Stimulated activated CD8-positive, alpha-beta memory T cell treated with anti-CD3 and anti-CD28 coated beads, Interleukin-12 subunit alpha, Interleukin-12 subunit beta, amount 100 ng/mL, for 4 hours (primary cell): ENCODE data around the gene DDA1.
"Not testable (repeated sequence)": the region's sequence is repeated elsewhere in the genome, so short reads cannot be mapped to it uniquely, and the experiment has no call there.

Experiments used
- DNase-seq: peaks from one replicate; pipeline ENCODE4 v3.0.0-alpha.2; 2020; ENCODE audit warnings: low read depth

DDA1 gene

GRCh38 chr19:17289489-17289888 lies 19.9 kb upstream of the DDA1 start:
- no peak for DNase-seq

- DNase-seq: peak; percentile 65
Observed at GRCh38 chr19:17292301-17293074, 16.9 kb upstream of the DDA1 start.

- DNase-seq: no peak
Observed at GRCh38 chr19:17293605-17294004, 15.8 kb upstream of the DDA1 start.

- DNase-seq: no peak
Observed at GRCh38 chr19:17294051-17294891, 15.1 kb upstream of the DDA1 start.

GRCh38 chr19:17295551-17295950 lies 13.8 kb upstream of the DDA1 start:
- DNase-seq: not testable (repeated sequence)

- DNase-seq: no peak
Observed at GRCh38 chr19:17296273-17296672, 13.1 kb upstream of the DDA1 start.

- no peak for DNase-seq
Observed at GRCh38 chr19:17296976-17297375, 12.4 kb upstream of the DDA1 start.

GRCh38 chr19:17300992-17301619 lies 8.3 kb upstream of the DDA1 start:
- DNase-seq: no peak

GRCh38 chr19:17302391-17303166 lies 6.8 kb upstream of the DDA1 start:
- DNase-seq: no peak

- DNase-seq: peak; percentile 81
Observed at GRCh38 chr19:17303167-17303939, 6.0 kb upstream of the DDA1 start, which contains the start of gene ABHD8. Gene ABHD8 (minus strand): TSS chr19:17303425. CDS start chr19:17301616, 1,809 bp downstream.

- DNase-seq: no peak
Observed at GRCh38 chr19:17303940-17304267, 5.5 kb upstream of the DDA1 start.

- no peak for DNase-seq
Observed at GRCh38 chr19:17304386-17305215, 4.8 kb upstream of the DDA1 start.

GRCh38 chr19:17305216-17305516 lies 4.2 kb upstream of the DDA1 start:
- DNase-seq: no peak

- DNase-seq: peak; percentile 87
Observed at GRCh38 chr19:17305517-17306284, 3.7 kb upstream of the DDA1 start, which contains the start of gene MRPL34. Gene MRPL34 (plus strand): TSS chr19:17305872. CDS start chr19:17305893, 21 bp downstream.

- DNase-seq: no peak
Observed at GRCh38 chr19:17306285-17306714, 3.1 kb upstream of the DDA1 start.

- no peak for DNase-seq
Observed at GRCh38 chr19:17307876-17308377, 1.4 kb upstream of the DDA1 start.

- DNase-seq: no peak
Observed at GRCh38 chr19:17309965-17310461, 650 bp downstream of the DDA1 start.

- DNase-seq: no peak
Observed at GRCh38 chr19:17311455-17312188, 2.3 kb downstream of the DDA1 start.
